ENCODE data around the gene PIH1D2.

GRCh38 chr11:112049777-112050176, 24.0 kb downstream of the PIH1D2 start:
- TF ChIP-seq RAD21 (IDR thresholded peaks at IDR 0.05; ENCODE audit: insufficient read depth, low read depth, low read length) (no peak), E4F1 (IDR thresholded peaks at IDR 0.05; ENCODE audit: borderline replicate concordance, partially characterized antibody) (no peak), PAX5 (IDR thresholded peaks at IDR 0.05; ENCODE audit: borderline replicate concordance, low read depth, low read length) (no peak), CTCF (IDR thresholded peaks at IDR 0.05 in 2 of 3, conservative IDR thresholded peaks at IDR 0.05 in 1 of 3; ENCODE audit: control insufficient read depth in 2 of 3, extremely low read depth in 1 of 3, insufficient read depth in 1 of 3, low read depth in 3 of 3, low read length in 3 of 3) (no peak), FOS (IDR thresholded peaks at IDR 0.05; ENCODE audit: borderline replicate concordance, extremely low read depth, insufficient read length) (no peak), EGR1 (IDR thresholded peaks at IDR 0.05; ENCODE audit: borderline replicate concordance in 1 of 2, low read depth in 2 of 2, low read length in 2 of 2) (no peak), BCLAF1 (IDR thresholded peaks at IDR 0.05) (no peak), LARP7 (IDR thresholded peaks at IDR 0.05) (no peak), ASH2L (IDR thresholded peaks at IDR 0.05; ENCODE audit: borderline replicate concordance, low read depth) (no peak), MXI1 (IDR thresholded peaks at IDR 0.05; ENCODE audit: low read depth, low read length) (no peak), POLR2AphosphoS2 (IDR thresholded peaks at IDR 0.05; ENCODE audit: low read depth, low read length) (no peak), KDM1A (IDR thresholded peaks at IDR 0.05; ENCODE audit: borderline replicate concordance) (no peak), CREM (IDR thresholded peaks at IDR 0.05; ENCODE audit: low read depth) (no peak)

Data from GM12878 (cell line).